HCT116 (cell line): ENCODE measurements around the gene PARVB. TPM values are rescaled to one million over a fixed set of nuclear protein-coding genes. Genes with fewer than 3 reads are reported as not detected.

ENCODE experiments used
- ATAC-seq: fragments of 200-7000 bp; cut with Tn5 transposase; 2 replicates; pipeline ENCODE4 v1.9.1; 2020; ENCODE audit warnings: mild to moderate bottlenecking, moderate library complexity
- BruUV-seq: library from RNA; stranded (reverse); fragments of 400-500 nt; replicated peaks from 2 replicates; lab custom pipeline; 2021; lab: Mats Ljungman, UMichigan
- CTCF ChIA-PET: fragments of 300-600 bp; sonication (Branson Sonifier 250); formaldehyde crosslinking; loops from one replicate; lab custom pipeline; 2021; ENCODE audit warnings: antibody characterized with exemption; lab: Charles Lee
- POLR2A ChIA-PET: fragments of 300-600, 350-600 bp; sonication (Branson Sonifier 250); formaldehyde crosslinking; loops from one replicate; lab custom pipeline; 2021; ENCODE audit warnings: antibody characterized with exemption; lab: Charles Lee
- RAD21 ChIA-PET, 2 experiments: fragments of 300-600 bp; sonication (Branson Sonifier 250); formaldehyde crosslinking; loops; one replicate each; lab custom pipeline; 2023; ENCODE audit warnings: low total read pairs in 2 of 2; ENCODE audit not compliant: uncharacterized antibody in 2 of 2, unreplicated experiment in 2 of 2, low non-redundant PET in 1 of 2; lab: Charles Lee
- DNase-seq: peaks from one replicate; pipeline ENCODE4 v3.0.0-alpha.2; 2010; ENCODE audit warnings: low read depth, low spot score
- H2AFZ ChIP-seq: fragments of 200-600 bp; shearing (Covaris generic), sonication (generic); 2 replicates; pipeline ENCODE4 v1.6.1; 2017; ENCODE audit warnings: low read depth, mixed run types, mixed read lengths, antibody characterized with exemption, low read length; ENCODE audit not compliant: poor library complexity, severe bottlenecking
- H3K27ac ChIP-seq: 2 replicates; pipeline ENCODE4 v1.5.1; 2012; ENCODE audit warnings: low read depth, low read length
- H3K27me3 ChIP-seq: fragments of 200-600 bp; sonication (generic); 2 replicates; pipeline ENCODE4 v1.6.1; 2016; ENCODE audit warnings: mixed run types, low read length, mixed read lengths; ENCODE audit not compliant: insufficient read depth
- H3K36me3 ChIP-seq, 2 experiments: fragments of 200-500 bp in 1 of 2; fragments of 200-600 bp in 1 of 2; sonication (Bioruptor generic) in 1 of 2; sonication (generic) in 1 of 2; 2 replicates each; pipeline versions ENCODE4 v1.5.1 to v1.6.1; 2014 to 2016; ENCODE audit warnings: low read length in 2 of 2, inconsistent platforms in 1 of 2, mixed read lengths in 1 of 2, mixed run types in 1 of 2; ENCODE audit not compliant: insufficient read depth in 2 of 2, control insufficient read depth in 1 of 2
- H3K4me1 ChIP-seq, 2 experiments: fragments of 200-600 bp in 1 of 2; sonication (generic) in 1 of 2; 2 replicates each; pipeline versions ENCODE4 v1.5.1 to v1.6.1; 2012 to 2017; ENCODE audit warnings: low read length in 2 of 2, inconsistent platforms in 1 of 2, mild to moderate bottlenecking in 1 of 2, mixed read lengths in 1 of 2, mixed run types in 1 of 2, moderate library complexity in 1 of 2; ENCODE audit not compliant: insufficient read depth in 2 of 2, control insufficient read depth in 1 of 2
- H3K4me2 ChIP-seq: fragments of 200-600 bp; sonication (generic); 2 replicates; pipeline ENCODE4 v1.6.1; 2017; ENCODE audit warnings: mixed run types, low read length, mixed read lengths
- H3K4me3 ChIP-seq, 2 experiments: fragments of 200-600 bp in 1 of 2; sonication (generic) in 1 of 2; replicated peaks in 1 of 2; 2 replicates each; pipeline ENCODE4 v1.5.1; 2011 to 2016; ENCODE audit warnings: low read length in 2 of 2, control low read depth in 1 of 2, low read depth in 1 of 2, mild to moderate bottlenecking in 1 of 2, mixed read lengths in 1 of 2, mixed run types in 1 of 2
- H3K79me2 ChIP-seq: fragments of 200-600 bp; sonication (generic); 2 replicates; pipeline ENCODE4 v1.6.1; 2017; ENCODE audit warnings: mild to moderate bottlenecking, mixed run types, low read length, moderate library complexity, mixed read lengths; ENCODE audit not compliant: insufficient read depth
- H3K9ac ChIP-seq: fragments of 200-600 bp; sonication (generic); 2 replicates; pipeline ENCODE4 v1.6.1; 2016; ENCODE audit warnings: low read length, mixed read lengths
- H3K9me2 ChIP-seq: fragments of 200-600 bp; sonication (generic), shearing (Covaris generic); 2 replicates; pipeline ENCODE4 v1.6.1; 2017; ENCODE audit warnings: mixed run types, mild to moderate bottlenecking, moderate library complexity; ENCODE audit not compliant: insufficient read depth
- H3K9me3 ChIP-seq, 2 experiments: fragments of 200-500 bp in 1 of 2; fragments of 200-600 bp in 1 of 2; sonication (Bioruptor generic) in 1 of 2; sonication (generic) in 1 of 2; 2 replicates each; pipeline ENCODE4 v1.6.1; 2014 to 2017; ENCODE audit warnings: low read length in 2 of 2, mixed read lengths in 2 of 2, inconsistent platforms in 1 of 2, low read depth in 1 of 2, mild to moderate bottlenecking in 1 of 2, mixed run types in 1 of 2, moderate library complexity in 1 of 2; ENCODE audit not compliant: control insufficient read depth in 1 of 2, insufficient read depth in 1 of 2
- H4K20me1 ChIP-seq: fragments of 200-600 bp; sonication (generic), shearing (Covaris generic); 2 replicates; pipeline ENCODE4 v1.6.1; 2017; ENCODE audit warnings: mixed run types, mild to moderate bottlenecking, moderate library complexity; ENCODE audit not compliant: insufficient read depth
- ATF3 ChIP-seq: IDR thresholded peaks from 2 replicates; pipeline ENCODE4 v1.6.1; 2012
- CEBPB ChIP-seq: IDR thresholded peaks from 2 replicates; pipeline ENCODE4 v1.6.1; 2012; ENCODE audit warnings: low read depth
- EGR1 ChIP-seq: IDR thresholded peaks from 2 replicates; pipeline ENCODE4 v1.6.1; 2012; ENCODE audit warnings: low read depth
- ELF1 ChIP-seq: IDR thresholded peaks from 2 replicates; pipeline ENCODE4 v1.6.1; 2012; ENCODE audit warnings: low read depth, borderline replicate concordance
- EZH2 ChIP-seq: fragments of 200-600 bp; sonication (generic); IDR thresholded peaks from 2 replicates; pipeline ENCODE4 v1.6.1; 2017; ENCODE audit warnings: antibody characterized with exemption, mixed run types
- JUND ChIP-seq: IDR thresholded peaks from 2 replicates; pipeline ENCODE4 v1.6.1; 2012
- MAX ChIP-seq: IDR thresholded peaks from 2 replicates; pipeline ENCODE4 v1.6.1; 2012
- POLR2A ChIP-seq: IDR thresholded peaks from 2 replicates; pipeline ENCODE4 v1.7.0; 2011; ENCODE audit warnings: borderline replicate concordance; ENCODE audit not compliant: insufficient read depth, insufficient read length; ENCODE audit errors: extremely low read depth
- RAD21 ChIP-seq: IDR thresholded peaks from 2 replicates; pipeline ENCODE4 v1.6.1; 2012; ENCODE audit warnings: low read depth, mild to moderate bottlenecking
- REST ChIP-seq: IDR thresholded peaks from 2 replicates; pipeline ENCODE4 v1.6.1; 2012; ENCODE audit warnings: low read depth
- SIN3A ChIP-seq: IDR thresholded peaks from 2 replicates; pipeline ENCODE4 v1.6.1; 2012; ENCODE audit warnings: low read depth
- SRF ChIP-seq: IDR thresholded peaks from 2 replicates; pipeline ENCODE4 v1.6.1; 2012; ENCODE audit warnings: low read depth
- TCF7L2 ChIP-seq: IDR thresholded peaks from 2 replicates; pipeline ENCODE4 v1.7.0; 2011; ENCODE audit warnings: borderline replicate concordance, inconsistent platforms; ENCODE audit not compliant: insufficient read depth, insufficient read length; ENCODE audit errors: extremely low read depth
- ZFX ChIP-seq: fragments of 450-650 bp; IDR thresholded peaks from 2 replicates; pipeline ENCODE4 v1.6.1; 2017
- ZNF274 ChIP-seq: fragments of 200-500 bp; sonication (Bioruptor generic); IDR thresholded peaks from 2 replicates; pipeline ENCODE4 v1.6.1; 2014; ENCODE audit warnings: mild to moderate bottlenecking, low read depth, low read length, inconsistent platforms
- intact Hi-C: fragments of 100-400 bp; cut with micrococcal nuclease; formaldehyde crosslinking; loops from 2 replicates; pipeline ENCODE4 v1.10.0; 2022
- total RNA-seq: library from RNA; stranded (reverse); gene quantifications from one replicate; pipeline ENCODE4 v1.2.1, GENCODE V29; 2021; ENCODE audit not compliant: unreplicated experiment

The PARVB gene
- total RNA-seq, 1 experiment from 2014 or later = 21.4 TPM

GRCh38 chr22:44075022-44075421, 50.9 kb downstream of the PARVB start:
- H3K27me3 ChIP-seq = no peaks in the 10 kb centered on the region
- no peak overlapping the region for H3K27ac ChIP-seq
- H3K4me3 ChIP-seq = no peak overlapping the region
- TF ChIP-seq JUND = no peak
- TF ChIP-seq ZFX = no peak
- no peak for TF ChIP-seq REST
- no peak for TF ChIP-seq ZNF274
- no peak for TF ChIP-seq EZH2
- TF ChIP-seq CEBPB = no peak
- no peak for TF ChIP-seq ELF1
- TF ChIP-seq ATF3 = no peak
- TF ChIP-seq RAD21 = no peak
- TF ChIP-seq SRF = no peak
- TF ChIP-seq MAX = no peak
- TF ChIP-seq TCF7L2 = no peak
- no peak for TF ChIP-seq SIN3A
- TF ChIP-seq POLR2A = no peak
- no peak for TF ChIP-seq EGR1
- H3K9me3 ChIP-seq = no peaks in the 10 kb centered on the region
- H3K4me2 ChIP-seq = no peak overlapping the region
- no peak overlapping the region for H3K9ac ChIP-seq
- ATAC-seq (no peak), DNase-seq (no peak)
- POLR2A ChIA-PET = no interaction called here
- no peaks in the 10 kb centered on the region for H3K36me3 ChIP-seq
- no TSS peak for BruUV-seq
- no peak overlapping the region for H2AFZ ChIP-seq
- H3K9me2 ChIP-seq = no peaks in the 10 kb centered on the region
- no peaks in the 10 kb centered on the region for H4K20me1 ChIP-seq
- no peaks in the 10 kb centered on the region for H3K4me1 ChIP-seq
- RAD21 ChIA-PET = no interaction called here
- CTCF ChIA-PET = no interaction called here
- intact Hi-C loops = no loop called here
- no peaks in the 10 kb centered on the region for H3K79me2 ChIP-seq
